Measurements from ENCODE around the gene MCF2L2.
A peak's percentile ranks its signal among the peaks of the same experiment; 100 is the strongest.

The MCF2L2 gene

GRCh38 chr3:183328823-183329222 lies 99.6 kb downstream of the MCF2L2 start:
- no peaks in the 10 kb centered on the region for H3K27me3 ChIP-seq (ENCODE audit: insufficient read depth, low read length)
- no peaks in the 10 kb centered on the region for H3K79me2 ChIP-seq (ENCODE audit: control insufficient read depth, insufficient read depth, low read length, unreplicated experiment)
- no peaks in the 10 kb centered on the region for H3K36me3 ChIP-seq (ENCODE audit: insufficient read depth, low read length)
- H3K4me3 ChIP-seq (ENCODE audit: low read depth, low read length): no peak overlapping the region
- H3K27ac ChIP-seq (ENCODE audit: low read depth, low read length): peak overlapping the region; percentile 54
- peaks cover 28% of the 10 kb centered on the region for H3K4me1 ChIP-seq (ENCODE audit: control insufficient read depth, insufficient read depth, low read length, unreplicated experiment)
- H2AFZ ChIP-seq (ENCODE audit: low read length, unreplicated experiment): no peak overlapping the region

GRCh38 chr3:183328164-183328563 lies 100.3 kb downstream of the MCF2L2 start:
- H3K4me3 ChIP-seq (ENCODE audit: low read depth, low read length): no peak overlapping the region
- H3K4me1 ChIP-seq (ENCODE audit: control insufficient read depth, insufficient read depth, low read length, unreplicated experiment): peaks cover 30% of the 10 kb centered on the region
- H3K36me3 ChIP-seq (ENCODE audit: insufficient read depth, low read length): no peaks in the 10 kb centered on the region
- no peak overlapping the region for H2AFZ ChIP-seq (ENCODE audit: low read length, unreplicated experiment)
- no peaks in the 10 kb centered on the region for H3K27me3 ChIP-seq (ENCODE audit: insufficient read depth, low read length)
- peak overlapping the region; percentile 54 for H3K27ac ChIP-seq (ENCODE audit: low read depth, low read length)
- no peaks in the 10 kb centered on the region for H3K79me2 ChIP-seq (ENCODE audit: control insufficient read depth, insufficient read depth, low read length, unreplicated experiment)

GRCh38 chr3:183327343-183327742 lies 101.1 kb downstream of the MCF2L2 start:
- Histone ChIP-seq H3K27me3 (ENCODE audit: insufficient read depth, low read length) (no peaks in the 10 kb centered on the region), H3K4me3 (ENCODE audit: low read depth, low read length) (no peak overlapping the region), H3K36me3 (ENCODE audit: insufficient read depth, low read length) (no peaks in the 10 kb centered on the region), H2AFZ (ENCODE audit: low read length, unreplicated experiment) (no peak overlapping the region), H3K27ac (ENCODE audit: low read depth, low read length) (no peak overlapping the region), H3K4me1 (ENCODE audit: control insufficient read depth, insufficient read depth, low read length, unreplicated experiment) (peaks cover 30% of the 10 kb centered on the region), H3K79me2 (ENCODE audit: control insufficient read depth, insufficient read depth, low read length, unreplicated experiment) (no peaks in the 10 kb centered on the region)

GRCh38 chr3:183324083-183324482 lies 104.3 kb downstream of the MCF2L2 start:
- no peaks in the 10 kb centered on the region for H3K27me3 ChIP-seq (ENCODE audit: insufficient read depth, low read length)
- H3K79me2 ChIP-seq (ENCODE audit: control insufficient read depth, insufficient read depth, low read length, unreplicated experiment): no peaks in the 10 kb centered on the region
- H3K36me3 ChIP-seq (ENCODE audit: insufficient read depth, low read length): no peaks in the 10 kb centered on the region
- H3K4me1 ChIP-seq (ENCODE audit: control insufficient read depth, insufficient read depth, low read length, unreplicated experiment): peaks cover 29% of the 10 kb centered on the region
- no peak overlapping the region for H3K4me3 ChIP-seq (ENCODE audit: low read depth, low read length)
- H2AFZ ChIP-seq (ENCODE audit: low read length, unreplicated experiment): no peak overlapping the region
- H3K27ac ChIP-seq (ENCODE audit: low read depth, low read length): no peak overlapping the region

DNA sequence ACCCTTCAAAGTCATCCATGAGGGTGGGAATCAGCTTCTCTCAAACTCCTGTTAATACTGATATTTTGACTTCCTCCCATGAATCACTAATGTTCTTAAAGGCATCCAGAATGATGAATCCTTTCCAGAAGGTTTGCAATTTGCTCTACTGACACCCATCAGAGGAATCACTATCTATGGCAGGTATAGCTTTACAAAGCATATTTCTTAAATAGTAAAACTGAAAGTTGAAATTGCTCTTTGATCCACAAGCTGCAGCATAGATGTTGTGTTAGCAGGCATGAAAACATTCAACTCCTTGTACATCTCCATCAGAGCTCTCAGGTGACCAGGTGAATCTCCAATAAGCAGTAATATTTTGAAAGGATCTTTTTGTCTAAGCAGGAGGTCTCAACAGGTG lies 109.0 kb downstream of the MCF2L2 start:
- Histone ChIP-seq H3K27me3 (ENCODE audit: insufficient read depth, low read length) (no peaks in the 10 kb centered on the region), H3K36me3 (ENCODE audit: insufficient read depth, low read length) (no peaks in the 10 kb centered on the region), H3K79me2 (ENCODE audit: control insufficient read depth, insufficient read depth, low read length, unreplicated experiment) (no peaks in the 10 kb centered on the region), H3K27ac (ENCODE audit: low read depth, low read length) (0 out of 2 replicates have a peak overlapping the region, but pooled peaks have one; percentile 42), H3K4me3 (ENCODE audit: low read depth, low read length) (no peak overlapping the region), H3K4me1 (ENCODE audit: control insufficient read depth, insufficient read depth, low read length, unreplicated experiment) (peaks cover 31% of the 10 kb centered on the region), H2AFZ (ENCODE audit: low read length, unreplicated experiment) (no peak overlapping the region)

DNA sequence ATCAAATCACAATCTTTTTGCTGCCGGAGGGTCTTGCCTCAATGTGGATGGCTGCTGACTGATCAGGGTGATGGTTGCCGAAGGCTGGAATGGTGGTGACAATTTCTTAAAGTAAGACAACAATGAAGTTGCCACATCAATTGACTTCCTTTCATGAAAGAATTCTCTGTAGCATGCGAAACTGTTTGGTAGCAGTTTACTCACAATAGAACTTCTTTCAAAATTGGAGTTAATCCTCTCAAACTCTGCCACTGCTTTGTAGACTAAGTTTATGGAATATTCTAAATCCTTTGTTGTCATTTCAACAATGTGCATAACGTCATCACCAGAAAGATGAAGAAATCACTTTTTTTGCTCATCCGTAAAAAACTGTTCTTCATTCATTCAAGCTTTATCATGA lies 109.5 kb downstream of the MCF2L2 start:
- no peaks in the 10 kb centered on the region for H3K27me3 ChIP-seq (ENCODE audit: insufficient read depth, low read length)

DNA sequence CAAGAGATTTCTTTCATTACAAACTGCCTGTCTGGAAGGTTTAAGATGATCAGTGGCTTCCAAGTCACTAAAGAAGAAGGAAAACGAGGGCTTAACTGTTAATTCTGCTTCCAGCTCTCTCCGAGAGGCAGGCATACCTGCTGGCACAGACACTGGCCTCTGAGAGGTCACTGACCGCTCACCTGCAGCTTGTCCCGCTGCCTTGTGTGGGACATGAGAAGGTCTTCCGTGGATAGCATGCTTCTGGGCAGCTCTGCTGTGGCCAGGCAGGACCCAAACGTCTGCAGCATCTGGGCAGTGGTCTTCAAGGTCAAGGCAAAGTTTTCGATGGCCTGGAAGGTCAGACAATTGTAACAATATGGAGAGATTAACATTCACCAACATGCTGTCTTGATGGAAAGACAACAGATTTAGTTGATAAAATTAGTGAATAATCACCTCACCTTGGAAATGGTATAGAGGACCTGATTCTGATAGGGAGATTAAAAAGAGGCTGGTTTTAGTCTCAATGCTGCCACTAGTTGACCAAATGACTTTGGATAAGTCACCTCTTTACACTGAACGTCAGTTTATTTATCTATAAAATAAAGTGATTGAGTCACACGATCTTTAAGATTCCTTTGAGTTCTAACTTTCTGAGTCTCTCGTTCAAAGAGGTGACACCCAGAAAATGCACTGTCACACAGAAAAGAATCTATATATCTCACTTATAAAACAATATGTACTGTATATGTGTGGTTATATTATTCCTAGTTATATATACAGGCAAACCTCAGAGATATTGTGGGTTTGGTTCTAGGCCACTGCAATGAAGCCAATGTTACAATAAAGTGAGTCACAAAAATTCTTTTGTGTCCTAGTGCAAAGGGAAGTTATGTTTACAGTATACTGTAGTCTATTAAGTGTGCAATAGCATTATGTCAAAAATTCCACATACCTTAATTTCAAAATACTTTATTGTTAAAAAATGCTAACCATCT lies 110.2 kb downstream of the MCF2L2 start:
- Histone ChIP-seq H3K27ac (ENCODE audit: low read depth, low read length) (peak overlapping the region; percentile 42; the same call in 1 of the 2 replicates), H3K4me1 (ENCODE audit: control insufficient read depth, insufficient read depth, low read length, unreplicated experiment) (peaks cover 24% of the 10 kb centered on the region)

More for the DNA sequence above, 109.5 kb downstream of the MCF2L2 start:
- H2AFZ ChIP-seq (ENCODE audit: low read length, unreplicated experiment): no peak overlapping the region
- H3K4me1 ChIP-seq (ENCODE audit: control insufficient read depth, insufficient read depth, low read length, unreplicated experiment): peaks cover 26% of the 10 kb centered on the region
- no peaks in the 10 kb centered on the region for H3K36me3 ChIP-seq (ENCODE audit: insufficient read depth, low read length)
- no peak overlapping the region for H3K4me3 ChIP-seq (ENCODE audit: low read depth, low read length)
- H3K79me2 ChIP-seq (ENCODE audit: control insufficient read depth, insufficient read depth, low read length, unreplicated experiment): no peaks in the 10 kb centered on the region
- peak overlapping the region; percentile 42; the same call in 1 of the 2 replicates for H3K27ac ChIP-seq (ENCODE audit: low read depth, low read length)

DNA sequence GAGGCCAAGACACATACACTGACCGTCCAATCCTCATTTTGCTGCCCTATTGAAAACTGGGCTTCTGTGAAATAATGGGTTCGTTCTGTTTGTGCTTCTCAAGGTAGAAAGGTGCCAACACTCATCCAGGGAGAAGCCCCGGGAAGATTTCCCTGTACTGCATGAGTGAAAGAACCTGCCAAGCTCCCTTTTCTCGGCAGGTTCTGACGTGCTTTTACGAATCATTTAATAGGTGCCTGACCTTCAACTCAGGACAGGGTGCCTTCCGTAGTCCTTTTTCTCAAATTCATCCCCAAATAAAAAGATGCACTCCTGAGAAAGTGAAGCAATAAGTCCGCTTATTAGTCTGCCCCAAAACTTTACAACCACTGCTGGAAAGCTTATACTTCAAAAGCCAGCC lies 111.1 kb downstream of the MCF2L2 start:
- Histone ChIP-seq H3K4me1 (ENCODE audit: control insufficient read depth, insufficient read depth, low read length, unreplicated experiment) (peaks cover 24% of the 10 kb centered on the region), H2AFZ (ENCODE audit: low read length, unreplicated experiment) (no peak overlapping the region), H3K27ac (ENCODE audit: low read depth, low read length) (no peak overlapping the region), H3K27me3 (ENCODE audit: insufficient read depth, low read length) (no peaks in the 10 kb centered on the region), H3K36me3 (ENCODE audit: insufficient read depth, low read length) (no peaks in the 10 kb centered on the region), H3K4me3 (ENCODE audit: low read depth, low read length) (no peak overlapping the region), H3K79me2 (ENCODE audit: control insufficient read depth, insufficient read depth, low read length, unreplicated experiment) (no peaks in the 10 kb centered on the region)

More for the DNA sequence above, 110.2 kb downstream of the MCF2L2 start:
- no peaks in the 10 kb centered on the region for H3K27me3 ChIP-seq (ENCODE audit: insufficient read depth, low read length)
- H2AFZ ChIP-seq (ENCODE audit: low read length, unreplicated experiment): no peak overlapping the region
- no peaks in the 10 kb centered on the region for H3K36me3 ChIP-seq (ENCODE audit: insufficient read depth, low read length)
- H3K79me2 ChIP-seq (ENCODE audit: control insufficient read depth, insufficient read depth, low read length, unreplicated experiment): no peaks in the 10 kb centered on the region
- H3K4me3 ChIP-seq (ENCODE audit: low read depth, low read length): peak overlapping the region; percentile 13; the same call in 1 of the 2 replicates

DNA sequence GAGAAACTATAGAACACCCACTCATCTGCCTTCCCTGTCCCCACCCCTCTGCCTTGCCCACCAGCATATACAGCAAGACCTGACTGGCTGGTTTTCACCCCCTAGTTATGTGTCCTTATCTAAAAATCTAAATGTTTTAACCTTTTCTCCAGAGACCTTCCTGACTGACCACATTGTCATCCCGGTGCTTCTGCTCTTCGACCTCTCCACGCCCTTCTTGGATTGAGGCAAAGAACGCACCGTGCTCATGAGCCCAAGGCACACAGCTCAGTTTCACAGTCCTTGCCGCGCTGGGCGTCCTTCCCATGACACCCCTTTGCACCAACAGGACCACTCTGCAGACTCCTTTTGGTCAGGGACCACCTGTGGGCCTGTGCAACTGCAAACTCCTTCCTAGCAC lies 112.7 kb downstream of the MCF2L2 start:
- Histone ChIP-seq H2AFZ (ENCODE audit: low read length, unreplicated experiment) (no peak overlapping the region), H3K4me1 (ENCODE audit: control insufficient read depth, insufficient read depth, low read length, unreplicated experiment) (peaks cover 24% of the 10 kb centered on the region), H3K79me2 (ENCODE audit: control insufficient read depth, insufficient read depth, low read length, unreplicated experiment) (no peaks in the 10 kb centered on the region), H3K36me3 (ENCODE audit: insufficient read depth, low read length) (no peaks in the 10 kb centered on the region), H3K4me3 (ENCODE audit: low read depth, low read length) (no peak overlapping the region), H3K27me3 (ENCODE audit: insufficient read depth, low read length) (no peaks in the 10 kb centered on the region), H3K27ac (ENCODE audit: low read depth, low read length) (no peak overlapping the region)

- H3K27me3 ChIP-seq (ENCODE audit: insufficient read depth, low read length): no peaks in the 10 kb centered on the region
- H3K79me2 ChIP-seq (ENCODE audit: control insufficient read depth, insufficient read depth, low read length, unreplicated experiment): no peaks in the 10 kb centered on the region
- no peak overlapping the region for H2AFZ ChIP-seq (ENCODE audit: low read length, unreplicated experiment)
- no peaks in the 10 kb centered on the region for H3K36me3 ChIP-seq (ENCODE audit: insufficient read depth, low read length)
- peaks cover 18% of the 10 kb centered on the region for H3K4me1 ChIP-seq (ENCODE audit: control insufficient read depth, insufficient read depth, low read length, unreplicated experiment)
- H3K27ac ChIP-seq (ENCODE audit: low read depth, low read length): no peak overlapping the region
- H3K4me3 ChIP-seq (ENCODE audit: low read depth, low read length): no peak overlapping the region
Observed at GRCh38 chr3:183313764-183314163, 114.7 kb downstream of the MCF2L2 start.

DNA sequence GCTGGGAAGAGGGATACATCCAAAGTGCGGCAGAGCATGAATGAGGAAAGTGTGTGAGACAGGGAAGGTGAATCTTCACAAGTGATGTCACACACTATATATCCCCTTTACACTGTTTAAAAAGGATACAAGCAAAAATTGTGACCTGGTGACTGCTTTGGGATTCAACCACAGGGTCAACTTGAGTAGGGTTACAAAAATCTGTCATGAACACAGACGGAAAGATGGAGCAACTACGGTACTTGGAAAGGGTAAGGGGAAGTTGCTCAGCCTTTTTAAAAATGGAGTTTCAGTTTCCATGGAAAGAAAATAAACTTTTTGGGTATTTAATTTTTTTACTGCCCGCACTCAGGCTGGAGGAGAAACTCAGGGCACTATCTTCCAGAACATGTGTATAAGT lies 115.1 kb downstream of the MCF2L2 start:
- H2AFZ ChIP-seq (ENCODE audit: low read length, unreplicated experiment): no peak overlapping the region
- H3K27me3 ChIP-seq (ENCODE audit: insufficient read depth, low read length): no peaks in the 10 kb centered on the region
- no peak overlapping the region for H3K4me3 ChIP-seq (ENCODE audit: low read depth, low read length)
- H3K79me2 ChIP-seq (ENCODE audit: control insufficient read depth, insufficient read depth, low read length, unreplicated experiment): no peaks in the 10 kb centered on the region
- no peaks in the 10 kb centered on the region for H3K36me3 ChIP-seq (ENCODE audit: insufficient read depth, low read length)
- peaks cover 14% of the 10 kb centered on the region for H3K4me1 ChIP-seq (ENCODE audit: control insufficient read depth, insufficient read depth, low read length, unreplicated experiment)
- H3K27ac ChIP-seq (ENCODE audit: low read depth, low read length): no peak overlapping the region

Data from ACC112 (cell line).